ENCODE measurements around the gene TMEM18.

- TF ChIP-seq FOXM1 (IDR thresholded peaks at IDR 0.05; ENCODE audit: borderline replicate concordance, low read depth) (no peak), TAF1 (IDR thresholded peaks at IDR 0.05; ENCODE audit: low read depth) (no peak)
These were observed 3.4 kb downstream of the TMEM18 start for GRCh38 chr2:673615-674320.

Data from Ishikawa (cell line).